GM18505 (cell line): Measurements from ENCODE around the gene ZIC4.

Experiments
- ATAC-seq: cut with Tn5 transposase; IDR thresholded peaks from one replicate; pipeline ENCODE4 v1.9.1; 2021; ENCODE audit not compliant: unreplicated experiment
- POLR2A ChIP-seq: IDR thresholded peaks from 4 replicates; pipeline ENCODE4 v1.6.1; 2011; ENCODE audit warnings: borderline replicate concordance; ENCODE audit not compliant: insufficient read depth, insufficient read length; ENCODE audit errors: extremely low read depth

Gene ZIC4

GRCh38 chr3:147414390-147415138, 8.2 kb upstream of the ZIC4 start:
- TF ChIP-seq POLR2A, result no peak
- no peak for ATAC-seq

- no peak for ATAC-seq
- TF ChIP-seq POLR2A, result no peak
These were observed 7.5 kb upstream of the ZIC4 start for GRCh38 chr3:147413686-147414389.

- TF ChIP-seq POLR2A, result no peak
- ATAC-seq, result no peak
These were observed 6.8 kb upstream of the ZIC4 start for GRCh38 chr3:147412917-147413685.

DNA sequence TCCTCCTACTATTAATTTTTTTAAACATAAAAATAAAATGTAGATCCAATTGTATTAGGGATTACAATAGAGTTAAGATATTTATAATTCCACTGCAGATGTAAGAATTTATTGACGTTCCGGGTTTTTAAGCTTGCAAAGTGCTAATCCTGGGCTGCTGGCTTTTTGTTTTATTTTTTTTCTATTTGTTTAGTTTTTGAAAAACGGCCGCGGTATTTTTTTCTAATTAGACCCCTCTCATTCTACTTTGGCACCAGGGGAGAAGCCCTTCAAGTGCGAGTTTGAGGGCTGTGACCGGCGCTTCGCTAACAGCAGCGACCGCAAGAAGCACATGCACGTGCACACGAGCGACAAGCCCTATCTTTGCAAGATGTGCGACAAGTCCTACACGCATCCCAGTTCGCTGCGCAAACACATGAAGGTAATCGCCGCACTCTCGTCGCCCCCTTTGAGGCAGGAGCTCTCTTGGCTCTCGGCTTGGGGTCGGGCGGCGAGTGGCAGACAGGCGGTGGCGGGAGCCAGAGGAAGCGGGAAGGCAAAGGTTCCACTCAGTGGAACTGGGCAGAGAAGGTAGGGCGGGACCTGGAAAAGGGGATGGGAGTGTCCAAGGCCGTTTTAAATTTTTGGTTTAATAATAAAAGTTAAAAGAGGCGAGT, 6.0 kb upstream of the ZIC4 start:
- TF ChIP-seq POLR2A, result no peak
- no peak for ATAC-seq

DNA sequence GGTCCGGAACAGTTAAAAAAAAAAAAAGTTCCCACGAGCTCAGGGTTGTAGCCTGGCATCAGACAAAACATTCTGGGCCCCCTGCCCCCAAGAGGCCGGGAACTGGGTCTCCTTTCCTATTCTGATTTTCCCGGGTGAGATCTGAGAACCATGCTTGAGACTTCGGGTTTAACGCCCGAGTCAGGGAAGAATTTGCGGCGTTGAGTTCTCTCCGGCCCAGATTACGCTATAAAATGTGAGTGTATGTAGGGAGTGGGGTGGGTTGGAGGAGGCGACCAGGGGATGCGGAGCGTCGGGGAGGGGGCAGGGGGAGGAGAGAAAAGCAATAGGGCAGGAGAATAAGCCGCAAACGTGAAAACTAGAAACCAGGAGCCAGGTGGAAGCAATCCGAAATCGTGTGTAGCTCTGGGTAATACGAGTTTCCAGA, 5.5 kb upstream of the ZIC4 start:
- no peak for ATAC-seq
- TF ChIP-seq POLR2A, result no peak

DNA sequence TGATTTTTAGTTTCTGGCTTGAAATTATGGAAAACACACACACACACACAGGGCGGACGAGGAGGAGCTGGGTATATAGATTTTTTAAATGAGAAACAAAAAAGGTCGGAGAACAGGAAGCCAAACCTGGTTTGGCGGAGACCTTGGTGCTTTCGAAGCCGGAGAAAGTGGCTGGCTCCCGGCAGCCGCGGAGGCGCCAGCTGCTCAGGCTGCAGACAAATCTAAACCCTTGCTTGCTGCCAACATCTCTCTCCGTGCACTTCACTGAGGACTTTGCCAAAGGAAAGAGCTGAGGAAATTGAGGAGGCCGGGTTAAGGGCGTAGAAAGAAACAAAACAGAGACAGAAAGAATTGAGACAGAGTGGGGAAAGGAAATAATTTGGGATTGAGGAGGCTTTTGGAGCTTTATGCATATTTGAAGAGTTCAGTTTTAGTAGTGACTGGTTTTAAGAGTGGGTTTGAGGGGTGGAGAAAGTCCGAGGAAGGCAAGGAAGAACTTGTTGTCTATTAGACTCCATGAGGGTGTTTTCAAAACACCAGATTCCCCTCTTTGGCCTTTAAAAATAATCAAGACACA, 5.0 kb upstream of the ZIC4 start:
- ATAC-seq, result no peak
- TF ChIP-seq POLR2A, result no peak

GRCh38 chr3:147410526-147411237, 4.3 kb upstream of the ZIC4 start:
- no peak for ATAC-seq
- TF ChIP-seq POLR2A, result no peak

DNA sequence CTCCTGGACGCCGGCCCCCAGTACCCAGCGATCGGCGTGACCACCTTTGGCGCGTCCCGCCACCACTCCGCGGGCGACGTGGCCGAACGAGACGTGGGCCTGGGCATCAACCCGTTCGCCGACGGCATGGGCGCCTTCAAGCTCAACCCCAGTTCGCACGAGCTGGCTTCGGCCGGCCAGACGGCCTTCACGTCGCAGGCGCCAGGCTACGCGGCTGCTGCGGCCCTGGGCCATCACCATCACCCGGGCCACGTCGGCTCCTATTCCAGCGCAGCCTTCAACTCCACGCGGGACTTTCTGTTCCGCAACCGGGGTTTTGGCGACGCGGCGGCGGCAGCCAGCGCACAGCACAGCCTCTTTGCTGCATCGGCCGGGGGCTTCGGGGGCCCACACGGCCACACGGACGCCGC, 3.8 kb upstream of the ZIC4 start:
- ATAC-seq, result no peak

DNA sequence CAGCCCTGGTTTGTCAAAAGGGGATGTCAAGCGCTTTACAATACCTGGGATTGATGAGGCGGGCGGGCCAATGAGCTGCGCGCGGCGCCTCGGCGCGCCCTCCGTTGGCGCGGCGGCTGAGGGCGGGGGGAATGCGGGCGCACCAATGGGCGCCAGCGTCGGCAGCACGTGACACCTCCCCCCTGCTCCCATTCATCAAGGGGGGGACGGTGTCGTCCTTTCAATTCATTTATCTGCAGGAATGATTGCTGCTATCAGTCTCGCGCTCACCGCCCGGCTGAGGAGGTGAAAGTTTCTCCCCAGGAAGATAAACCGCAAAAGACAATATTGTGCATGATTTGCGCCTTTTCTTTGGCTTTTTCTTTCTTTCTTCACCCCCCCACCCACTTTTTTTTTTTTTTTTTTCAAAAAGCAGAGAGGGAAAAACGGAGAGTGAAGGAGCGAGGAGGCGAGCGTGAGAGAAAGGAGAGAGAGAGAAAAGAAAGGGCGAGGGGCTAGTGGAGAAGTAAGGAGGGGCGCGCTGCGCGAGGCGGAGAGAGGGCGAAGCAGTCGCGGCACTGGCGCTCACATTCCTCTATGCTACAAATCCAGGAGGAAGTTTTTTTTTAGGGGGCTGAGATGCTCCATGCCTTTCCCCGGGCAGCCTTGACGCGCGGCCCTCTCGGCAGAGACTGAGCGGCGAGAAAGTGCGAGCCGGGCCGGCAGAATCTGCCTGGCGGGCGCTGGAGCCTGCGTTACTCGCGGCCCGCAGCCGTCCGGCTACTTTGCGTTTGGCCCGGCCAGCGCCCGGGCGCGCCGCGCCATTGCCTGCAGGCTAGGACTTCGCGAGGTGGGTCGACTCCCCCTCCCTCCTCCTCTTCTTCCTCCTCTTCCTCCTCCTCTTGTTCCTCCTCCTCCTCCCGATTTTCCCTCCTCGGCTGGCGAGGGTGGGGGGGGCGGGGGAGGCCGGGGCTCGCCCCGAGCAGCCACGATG, 3.1 kb upstream of the ZIC4 start, which contains the start of gene ZIC1:
Gene ZIC1 (plus strand): TSS at position 223 of the 973 bp plus-strand sequence. CDS start 748 bp downstream, at position 971.
- ATAC-seq, result no peak
- TF ChIP-seq POLR2A, result no peak

More for the DNA sequence above, 3.8 kb upstream of the ZIC4 start:
- TF ChIP-seq POLR2A, result no peak

GRCh38 chr3:147408188-147409100, 2.1 kb upstream of the ZIC4 start:
- no peak for ATAC-seq
- no peak for TF ChIP-seq POLR2A
